HUES48 (cell line): ENCODE measurements around the gene RNF144A.

Experiments used
- H3K27ac ChIP-seq: one replicate; pipeline ENCODE4 v1.7.0; 2013; ENCODE audit warnings: low read depth, low read length, inconsistent platforms
- H3K27me3 ChIP-seq: 2 replicates; pipeline ENCODE4 v1.6.1; 2013; ENCODE audit warnings: mild to moderate bottlenecking, low read length; ENCODE audit not compliant: control insufficient read depth, insufficient read depth
- H3K36me3 ChIP-seq: 2 replicates; pipeline ENCODE4 v1.6.1; 2013; ENCODE audit warnings: low read length; ENCODE audit not compliant: control insufficient read depth, insufficient read depth
- H3K4me1 ChIP-seq: 2 replicates; pipeline ENCODE4 v1.6.1; 2013; ENCODE audit warnings: mild to moderate bottlenecking, low read length; ENCODE audit not compliant: control insufficient read depth, insufficient read depth
- H3K4me3 ChIP-seq: 2 replicates; pipeline ENCODE4 v1.5.1; 2013; ENCODE audit warnings: mild to moderate bottlenecking, low read depth, low read length
- H3K9ac ChIP-seq: 2 replicates; pipeline ENCODE4 v1.6.1; 2013; ENCODE audit warnings: mild to moderate bottlenecking, low read depth, low read length, moderate library complexity
- H3K9me3 ChIP-seq: 2 replicates; pipeline ENCODE4 v1.6.1; 2013; ENCODE audit warnings: low read length; ENCODE audit not compliant: control insufficient read depth, insufficient read depth

Gene RNF144A

DNA sequence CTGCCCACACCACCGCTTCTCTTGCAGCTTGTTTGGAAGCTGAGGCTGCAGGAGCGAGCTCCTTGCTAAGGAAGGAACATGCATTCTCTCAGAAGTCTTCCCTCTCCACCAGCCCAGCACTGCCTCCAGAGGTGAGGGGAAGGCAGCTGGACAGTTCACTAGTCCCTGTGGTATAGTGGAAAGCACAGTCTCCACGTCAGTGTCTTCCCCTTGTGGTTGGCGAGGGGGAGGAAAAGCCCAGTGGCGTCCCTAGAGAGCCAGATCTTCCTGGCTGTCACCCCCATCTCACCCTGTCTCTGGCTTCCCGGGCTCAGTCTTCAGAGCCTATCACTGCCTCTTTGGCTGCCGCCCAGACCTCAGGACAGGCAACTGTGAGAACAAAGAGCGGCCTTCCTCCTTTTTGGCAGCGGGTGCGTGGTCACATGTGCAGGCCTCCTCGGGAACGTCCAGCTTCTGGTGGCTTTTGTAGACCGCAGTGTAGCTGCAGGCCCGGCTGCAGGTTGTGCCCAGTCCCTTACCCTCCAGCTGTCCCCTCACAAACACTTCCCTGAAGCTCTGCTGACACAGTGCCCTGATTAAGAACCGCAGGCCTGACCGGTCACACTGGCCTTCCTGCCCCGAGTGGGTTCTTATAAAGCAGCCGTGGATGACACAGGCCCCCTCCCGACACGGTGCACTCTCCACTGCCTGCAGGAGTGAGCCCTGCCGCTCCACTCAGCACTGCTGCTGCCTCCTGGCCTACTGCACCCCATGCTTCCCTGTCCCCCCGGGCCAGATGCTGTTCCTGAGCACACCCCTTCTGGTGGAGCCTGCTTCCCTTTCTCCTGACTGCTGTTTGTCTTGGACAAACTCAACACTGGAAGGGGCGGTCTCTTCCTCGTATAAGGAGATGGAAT, 90.9 kb downstream of the RNF144A start:
- no peaks in the 10 kb centered on the region for H3K36me3 ChIP-seq
- H3K4me3 ChIP-seq = no peak overlapping the region
- H3K27ac ChIP-seq = no peak overlapping the region
- no peak overlapping the region for H3K9ac ChIP-seq
- H3K27me3 ChIP-seq = no peaks in the 10 kb centered on the region
- H3K9me3 ChIP-seq = no peaks in the 10 kb centered on the region
- no peaks in the 10 kb centered on the region for H3K4me1 ChIP-seq

DNA sequence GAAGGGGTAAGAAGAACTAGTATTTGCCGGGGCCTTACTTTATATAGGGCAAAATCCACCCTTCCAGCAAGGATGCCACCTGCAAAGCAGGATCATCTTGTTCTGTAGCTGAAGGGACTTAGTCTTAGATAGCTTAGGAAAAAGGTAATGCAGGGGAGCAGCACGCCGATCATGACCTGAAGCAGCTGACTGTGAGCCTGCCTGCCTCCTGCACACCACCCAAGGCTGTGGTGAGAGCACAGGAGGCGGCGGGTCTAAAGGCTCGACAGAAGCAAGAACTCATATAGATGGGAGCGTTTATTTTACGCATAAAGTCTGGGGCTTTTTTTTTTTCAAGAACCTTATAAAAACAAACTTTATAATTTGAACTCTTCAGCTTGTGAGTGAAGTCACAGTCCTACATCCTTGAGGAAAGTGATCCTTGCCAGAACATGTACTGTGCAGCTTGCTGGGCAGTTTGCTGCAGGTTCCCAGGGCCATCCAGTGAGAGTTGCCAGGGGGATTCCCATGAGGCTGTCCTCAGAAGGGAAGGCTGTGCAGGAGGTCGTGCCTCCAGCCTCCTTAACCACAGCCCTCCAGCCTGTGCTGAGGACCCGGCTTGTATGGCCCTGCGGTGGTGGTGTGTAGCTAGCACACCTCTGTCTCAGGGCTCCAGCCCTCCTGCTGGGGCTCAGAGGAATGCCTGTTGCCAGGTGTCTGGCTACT, 92.1 kb downstream of the RNF144A start:
- Histone ChIP-seq H3K36me3 (no peaks in the 10 kb centered on the region), H3K27me3 (no peaks in the 10 kb centered on the region), H3K4me3 (no peak overlapping the region), H3K4me1 (no peaks in the 10 kb centered on the region), H3K9ac (no peak overlapping the region), H3K27ac (no peak overlapping the region), H3K9me3 (no peaks in the 10 kb centered on the region)

DNA sequence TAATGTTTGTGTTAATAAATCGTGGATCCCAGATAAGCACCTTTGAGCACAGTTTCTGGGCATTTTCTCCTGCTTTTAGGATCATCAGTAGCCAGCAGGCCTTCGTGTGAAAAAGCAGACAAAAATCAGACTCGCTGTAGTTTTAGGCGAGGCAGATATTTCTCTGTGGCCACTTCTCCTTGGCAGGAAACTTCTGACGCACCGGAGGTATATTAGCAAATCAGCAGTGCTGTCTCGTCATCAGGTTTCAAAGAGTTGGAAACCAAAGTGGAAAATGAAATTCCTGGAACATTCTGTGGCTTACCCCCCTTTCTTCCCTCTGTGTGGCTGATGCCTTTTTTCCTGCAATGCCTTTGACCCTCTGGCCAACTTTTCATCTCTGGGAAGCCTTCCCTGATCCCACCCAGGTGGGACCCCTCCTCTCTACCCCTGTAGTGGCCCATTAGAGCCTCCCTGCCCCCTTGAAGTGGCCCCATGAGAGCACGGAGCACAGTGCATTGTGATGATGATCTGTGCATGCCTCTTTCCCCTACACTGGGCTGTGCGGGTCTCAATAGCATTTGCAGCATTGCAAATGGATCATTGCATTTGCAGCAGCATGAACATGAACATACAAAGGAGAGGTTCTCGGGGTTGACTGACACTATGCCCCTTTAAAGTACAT, 93.3 kb downstream of the RNF144A start:
- no peak overlapping the region for H3K27ac ChIP-seq
- no peak overlapping the region for H3K4me3 ChIP-seq
- no peaks in the 10 kb centered on the region for H3K27me3 ChIP-seq
- no peak overlapping the region for H3K9ac ChIP-seq
- H3K36me3 ChIP-seq = no peaks in the 10 kb centered on the region
- H3K4me1 ChIP-seq = no peaks in the 10 kb centered on the region
- H3K9me3 ChIP-seq = no peaks in the 10 kb centered on the region

DNA sequence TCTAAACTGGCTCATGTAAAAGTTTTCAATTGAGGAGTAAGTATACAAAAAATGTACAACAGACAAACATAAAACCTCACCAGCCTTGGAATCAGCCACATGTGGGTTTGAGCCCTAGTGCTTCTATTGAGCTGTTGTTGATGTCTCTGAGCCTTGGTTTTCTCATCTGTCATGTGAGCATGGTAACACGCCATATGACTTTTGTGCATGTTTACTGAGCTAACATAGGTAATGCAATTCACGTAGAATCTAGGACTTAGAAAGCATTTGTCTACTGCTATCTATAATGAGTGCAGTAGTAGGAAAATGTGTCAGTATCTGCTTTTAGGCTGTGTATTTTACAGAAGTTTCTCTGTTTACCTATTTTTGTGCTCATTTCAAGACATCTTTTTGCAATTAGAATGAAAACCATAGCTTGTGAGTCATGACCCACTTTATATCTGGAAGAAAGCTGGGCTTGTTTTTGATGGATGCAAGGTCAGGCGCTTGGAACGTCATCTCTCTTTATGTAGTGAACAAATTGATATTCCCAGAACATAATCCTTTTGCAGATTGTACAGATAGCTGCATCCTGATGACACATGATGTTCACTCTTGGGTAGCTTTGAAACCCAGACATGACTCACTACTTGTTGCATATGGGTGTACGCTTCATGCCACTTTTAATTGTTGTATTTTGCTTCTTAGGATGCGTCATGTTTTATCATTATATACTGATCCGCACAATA, 94.3 kb downstream of the RNF144A start:
- H3K27me3 ChIP-seq = no peaks in the 10 kb centered on the region
- no peak overlapping the region for H3K4me3 ChIP-seq
- no peak overlapping the region for H3K27ac ChIP-seq
- no peak overlapping the region for H3K9ac ChIP-seq
- H3K9me3 ChIP-seq = no peaks in the 10 kb centered on the region
- no peaks in the 10 kb centered on the region for H3K4me1 ChIP-seq
- no peaks in the 10 kb centered on the region for H3K36me3 ChIP-seq

DNA sequence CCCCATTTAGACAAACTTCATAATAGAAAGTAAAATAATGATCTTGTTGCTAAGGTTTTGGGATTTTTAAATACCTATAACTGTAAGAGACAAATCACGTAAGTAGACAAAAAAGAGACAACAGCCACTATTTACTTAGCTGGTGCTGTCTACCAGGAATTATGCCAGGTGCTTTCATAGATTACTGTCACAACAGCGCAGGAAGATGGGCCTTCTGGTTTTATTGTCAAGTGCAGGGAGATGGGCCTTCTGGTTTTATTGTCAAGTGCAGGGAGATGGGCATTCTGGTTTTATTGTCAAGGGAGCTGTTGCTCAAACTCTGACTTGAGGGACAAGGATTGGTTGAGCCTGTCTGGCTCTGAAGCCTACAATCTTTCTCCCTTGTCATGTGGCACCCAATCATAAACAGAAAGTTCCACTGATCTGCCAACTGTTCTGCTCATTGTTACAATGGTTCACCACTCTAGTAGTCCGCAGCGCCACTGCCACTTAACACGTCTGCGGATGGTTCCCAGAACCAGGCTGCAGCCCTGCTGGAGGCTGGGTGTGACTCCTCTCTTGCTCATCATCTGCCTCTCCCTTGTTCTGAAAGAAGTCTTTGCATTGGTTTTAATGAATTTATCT, 95.0 kb downstream of the RNF144A start:
- Histone ChIP-seq H3K9ac (no peak overlapping the region), H3K27me3 (no peaks in the 10 kb centered on the region), H3K4me3 (no peak overlapping the region), H3K9me3 (no peaks in the 10 kb centered on the region), H3K27ac (no peak overlapping the region), H3K4me1 (no peaks in the 10 kb centered on the region), H3K36me3 (no peaks in the 10 kb centered on the region)

DNA sequence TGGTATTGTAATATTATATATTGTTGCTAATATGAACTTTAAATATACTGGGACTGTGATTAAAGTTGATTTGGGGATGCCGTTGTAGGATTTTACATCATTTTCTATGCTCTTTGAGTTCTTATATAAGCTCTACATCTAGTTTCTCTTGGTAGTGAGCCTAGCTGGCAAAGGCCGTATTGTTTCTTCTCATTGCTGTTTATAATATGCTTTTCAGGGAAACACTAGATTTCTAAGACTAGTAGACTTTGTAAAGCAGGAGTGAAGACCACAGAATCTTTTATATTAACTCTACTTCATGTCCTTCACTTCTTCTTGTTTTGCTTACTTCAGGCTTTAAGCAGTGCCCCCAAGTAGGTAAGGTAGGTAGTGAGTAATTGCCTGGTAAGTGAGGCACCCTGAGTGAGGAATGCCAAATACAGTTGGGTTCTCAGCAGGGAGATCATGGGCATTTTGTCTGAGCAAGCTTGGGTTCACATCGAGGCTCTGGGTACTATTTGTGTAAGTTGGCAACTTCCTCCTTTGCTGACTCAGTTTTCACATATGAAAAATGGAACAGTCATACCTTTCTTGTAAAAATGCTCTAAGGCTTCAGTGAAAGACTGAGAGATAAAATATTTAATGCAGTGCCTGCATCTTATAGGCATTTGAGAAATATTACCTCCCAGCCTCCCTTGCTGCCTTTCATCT, 96.4 kb downstream of the RNF144A start:
- H3K27ac ChIP-seq = no peak overlapping the region
- no peaks in the 10 kb centered on the region for H3K9me3 ChIP-seq
- H3K4me3 ChIP-seq = no peak overlapping the region
- 0 out of 2 replicates have a peak, but pooled peaks cover 6% of the 10 kb centered on the region for H3K4me1 ChIP-seq
- no peak overlapping the region for H3K9ac ChIP-seq
- no peaks in the 10 kb centered on the region for H3K36me3 ChIP-seq
- H3K27me3 ChIP-seq = no peaks in the 10 kb centered on the region

DNA sequence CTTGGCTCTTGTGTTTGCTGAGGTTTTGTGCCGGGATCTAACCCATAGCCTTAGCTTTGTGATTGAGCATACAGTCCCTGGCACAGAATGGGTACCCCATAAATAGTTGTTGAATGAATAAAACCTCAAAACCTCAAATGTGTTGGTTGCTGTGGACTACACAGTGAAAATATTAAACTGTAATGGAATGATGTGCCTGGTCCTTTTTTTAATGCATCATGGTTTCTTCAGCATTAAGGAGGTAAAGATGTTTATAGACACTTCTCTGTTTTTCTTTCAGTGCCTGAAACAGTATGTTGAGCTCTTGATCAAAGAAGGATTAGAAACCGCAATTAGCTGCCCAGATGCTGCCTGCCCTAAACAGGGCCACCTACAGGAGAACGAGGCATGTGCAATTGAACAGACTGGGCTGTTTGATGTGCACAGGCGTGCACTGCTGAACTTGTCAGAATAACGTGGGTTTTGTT, 97.0 kb downstream of the RNF144A start:
- H3K4me1 ChIP-seq = 0 out of 2 replicates have a peak, but pooled peaks cover 6% of the 10 kb centered on the region
- no peak overlapping the region for H3K9ac ChIP-seq
- no peaks in the 10 kb centered on the region for H3K36me3 ChIP-seq
- H3K27me3 ChIP-seq = no peaks in the 10 kb centered on the region
- no peaks in the 10 kb centered on the region for H3K9me3 ChIP-seq
- H3K4me3 ChIP-seq = no peak overlapping the region
- no peak overlapping the region for H3K27ac ChIP-seq

DNA sequence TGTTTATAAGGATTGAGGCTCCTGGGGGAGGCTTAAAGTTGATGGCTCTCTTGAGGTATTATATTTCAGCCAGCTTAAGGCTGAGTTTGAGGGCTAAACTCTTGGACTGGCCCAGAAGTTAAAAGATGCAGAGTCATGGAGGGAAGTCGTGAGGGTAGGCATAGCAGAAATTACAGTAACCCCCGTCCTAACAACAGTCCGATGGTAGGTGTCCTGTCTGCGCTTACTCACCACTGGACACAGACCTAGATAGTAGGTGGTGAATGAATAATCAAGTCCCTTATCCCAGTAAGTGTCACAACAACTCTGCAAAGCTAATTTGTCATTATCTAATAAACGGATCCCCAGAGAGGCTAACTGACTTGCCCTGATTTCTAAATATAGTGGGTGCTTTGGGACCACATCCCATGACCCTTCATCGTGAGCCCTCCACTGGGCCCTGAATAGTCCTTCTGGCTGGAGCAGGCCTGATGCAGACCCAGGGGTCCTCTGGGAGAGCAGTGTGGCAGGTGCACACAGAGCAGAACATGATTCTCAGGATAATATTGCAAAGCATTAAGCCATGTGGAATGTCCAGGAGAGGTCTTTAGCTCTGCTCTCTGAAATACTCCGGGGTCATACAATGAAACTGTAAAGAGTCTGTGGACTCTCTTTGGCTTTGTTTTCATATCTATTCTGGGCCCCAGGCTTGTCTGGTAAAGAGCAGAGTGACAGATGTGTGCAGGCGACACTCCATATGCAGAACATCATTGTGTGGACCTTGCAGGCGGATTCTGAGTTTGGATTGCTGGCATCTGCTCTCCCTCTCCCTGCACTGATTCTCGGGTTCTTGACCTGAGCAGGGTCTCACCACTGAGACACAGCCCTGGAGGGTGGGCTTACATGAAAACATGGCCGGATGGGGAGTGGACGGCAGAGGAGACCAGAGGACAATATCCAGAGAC, 98.1 kb downstream of the RNF144A start:
- no peak overlapping the region for H3K4me3 ChIP-seq
- H3K9ac ChIP-seq = no peak overlapping the region

DNA sequence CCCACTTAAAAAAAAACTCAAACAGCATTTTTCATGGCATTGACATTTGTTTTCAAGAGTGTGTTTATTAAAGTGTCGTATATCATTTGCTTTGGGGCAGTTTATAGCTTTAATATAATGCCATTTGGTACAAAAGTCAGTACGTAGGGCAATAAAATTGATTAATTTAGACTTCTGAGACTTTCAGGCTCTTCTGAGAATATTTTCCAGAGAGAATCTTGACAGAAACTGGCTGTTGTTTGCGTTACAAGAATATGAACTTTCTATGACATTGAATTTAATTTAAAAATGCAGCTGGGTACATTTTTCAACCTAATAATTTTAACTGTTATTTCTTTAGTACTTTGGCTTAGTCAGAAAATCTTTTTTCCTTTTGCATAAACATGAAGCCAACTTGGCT, 98.9 kb downstream of the RNF144A start:
- H3K27ac ChIP-seq = no peak overlapping the region
- H3K4me1 ChIP-seq = 0 out of 2 replicates have a peak, but pooled peaks cover 6% of the 10 kb centered on the region
- no peaks in the 10 kb centered on the region for H3K27me3 ChIP-seq
- peaks cover 3% of the 10 kb centered on the region; the same call in 1 of the 2 replicates for H3K36me3 ChIP-seq
- H3K9me3 ChIP-seq = no peaks in the 10 kb centered on the region
- no peak overlapping the region for H3K4me3 ChIP-seq
- H3K9ac ChIP-seq = no peak overlapping the region

More for the DNA sequence above, 98.1 kb downstream of the RNF144A start:
- 0 out of 2 replicates have a peak, but pooled peaks cover 6% of the 10 kb centered on the region for H3K4me1 ChIP-seq
- no peaks in the 10 kb centered on the region for H3K36me3 ChIP-seq
- H3K27ac ChIP-seq = no peak overlapping the region
- H3K9me3 ChIP-seq = no peaks in the 10 kb centered on the region
- no peaks in the 10 kb centered on the region for H3K27me3 ChIP-seq
